GM18951 (cell line): Measurements from ENCODE around the gene FCHO2.
"Not testable (repeated sequence)": the region's sequence is repeated elsewhere in the genome, so short reads cannot be mapped to it uniquely, and the experiment has no call there.

Experiments
- POLR2A ChIP-seq: IDR thresholded peaks from 4 replicates; pipeline ENCODE4 v1.6.1; 2011; ENCODE audit warnings: mild to moderate bottlenecking; ENCODE audit not compliant: insufficient read length, insufficient read depth; ENCODE audit errors: extremely low read depth
- in situ Hi-C: fragments of 300-500 bp; cut with MboI; formaldehyde crosslinking; loops from one replicate; pipeline ENCODE4 v1.12.0; 2022; ENCODE audit warnings: low sequenced_read_pairs, mixed read lengths, inconsistent platforms; ENCODE audit not compliant: unreplicated experiment

Gene FCHO2

GRCh38 chr5:72938206-72938605 lies 17.6 kb upstream of the FCHO2 start:
- no peak for TF ChIP-seq POLR2A
- in situ Hi-C loops, result no loop called here

DNA sequence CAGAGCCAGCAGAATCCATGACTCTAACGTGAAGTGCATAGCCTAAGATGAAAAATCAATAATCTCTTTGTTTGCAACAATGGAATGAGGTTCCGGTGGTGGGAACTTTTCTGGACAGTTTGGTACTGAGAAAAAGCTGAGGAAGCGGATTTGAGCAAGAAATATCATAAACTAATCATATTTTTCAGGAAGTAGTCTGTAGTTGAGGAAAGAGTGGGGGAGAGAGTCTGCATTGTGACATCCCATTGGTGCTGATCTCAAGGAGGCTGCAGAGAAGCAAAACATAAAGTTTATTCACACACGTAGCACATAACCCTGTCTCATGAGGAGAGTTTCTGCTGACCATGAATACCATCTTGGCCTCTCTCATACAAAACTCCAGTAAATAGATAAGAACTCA lies 15.8 kb upstream of the FCHO2 start:
- no peak for TF ChIP-seq POLR2A
- in situ Hi-C loops, result no loop called here

DNA sequence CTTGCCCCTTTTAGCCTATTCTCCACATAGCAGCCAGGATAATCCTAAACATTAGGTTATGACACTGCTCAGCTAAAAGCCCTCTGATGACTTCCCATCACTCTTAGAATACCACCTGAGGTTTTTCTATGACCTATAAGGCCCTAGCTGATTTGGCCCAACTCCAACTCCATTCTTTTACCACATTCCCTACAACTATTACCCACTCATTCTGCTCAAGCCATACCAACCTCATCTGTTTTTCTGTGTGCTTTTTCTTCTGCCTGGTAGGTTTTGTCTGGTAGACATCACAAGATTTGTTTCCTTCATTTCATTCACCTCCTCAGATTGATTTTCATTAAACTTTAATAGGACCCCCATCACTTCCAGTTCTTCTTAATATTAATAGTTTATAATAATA lies 12.5 kb upstream of the FCHO2 start:
- no peak for TF ChIP-seq POLR2A
- in situ Hi-C loops, result no loop called here

GRCh38 chr5:72947498-72947897 lies 8.3 kb upstream of the FCHO2 start:
- no peak for TF ChIP-seq POLR2A
- in situ Hi-C loops, result no loop called here

GRCh38 chr5:72949481-72949880 lies 6.4 kb upstream of the FCHO2 start:
- in situ Hi-C loops, result no loop called here

DNA sequence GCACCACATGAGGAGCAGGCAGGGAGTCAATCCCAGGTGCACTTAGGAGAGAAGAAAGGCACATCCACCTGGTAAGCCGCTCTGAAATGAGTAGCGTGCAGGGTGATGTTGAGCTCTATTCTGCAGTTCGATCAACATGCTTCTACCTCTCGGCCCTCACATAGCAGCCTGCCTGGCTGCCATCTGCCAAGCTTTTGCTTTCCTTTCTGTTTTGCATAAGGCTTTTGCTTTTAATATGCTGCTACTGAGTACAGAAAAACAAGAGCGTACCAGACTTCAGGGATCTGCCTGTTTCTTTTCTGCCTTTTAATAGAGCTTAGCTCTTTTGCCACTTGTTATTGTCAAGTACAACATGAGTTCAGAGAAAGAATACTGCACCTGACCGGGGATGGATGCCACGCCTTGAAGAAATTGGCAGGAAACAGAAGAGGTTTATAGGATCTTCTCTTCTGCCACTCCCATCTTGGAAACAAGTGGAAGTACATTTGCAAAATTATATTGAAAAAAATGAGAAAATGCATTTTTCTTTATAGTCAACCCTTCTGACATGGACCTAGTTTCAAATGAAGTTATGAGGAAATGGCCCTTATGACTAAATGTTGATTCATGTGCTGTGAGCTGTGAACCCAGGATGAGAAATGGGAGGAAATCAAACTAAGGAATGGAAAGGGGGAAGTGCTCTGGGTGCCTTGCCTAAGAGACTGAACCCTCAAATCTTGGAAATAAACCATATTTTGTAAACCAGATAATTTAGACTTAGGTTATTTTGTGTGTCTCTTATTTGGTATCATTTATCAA lies 4.0 kb upstream of the FCHO2 start:
- in situ Hi-C loops, result no loop called here
- TF ChIP-seq POLR2A, result no peak

More at GRCh38 chr5:72949481-72949880, 6.4 kb upstream of the FCHO2 start:
- TF ChIP-seq POLR2A, result no peak

DNA sequence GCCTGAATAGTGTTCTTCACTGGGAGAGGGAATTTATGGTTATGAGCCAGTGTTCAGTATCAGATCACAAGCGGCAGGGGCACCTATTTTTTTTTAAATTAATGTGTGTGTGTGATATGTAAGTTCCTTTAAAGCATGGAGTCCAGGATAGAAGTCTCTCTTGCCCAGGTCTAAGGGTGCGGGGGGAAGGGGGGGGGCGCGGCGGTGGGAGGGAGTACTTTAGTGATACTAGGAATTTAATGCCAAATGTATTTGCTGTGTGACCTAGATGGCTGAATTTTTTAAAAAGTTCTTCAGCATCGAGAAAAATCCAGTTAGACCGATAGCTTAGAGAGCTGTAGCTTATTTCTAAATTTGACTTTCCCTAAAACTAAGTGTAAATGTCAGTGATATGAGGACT lies 1.5 kb upstream of the FCHO2 start:
- no peak for TF ChIP-seq POLR2A
- in situ Hi-C loops, result no loop called here

DNA sequence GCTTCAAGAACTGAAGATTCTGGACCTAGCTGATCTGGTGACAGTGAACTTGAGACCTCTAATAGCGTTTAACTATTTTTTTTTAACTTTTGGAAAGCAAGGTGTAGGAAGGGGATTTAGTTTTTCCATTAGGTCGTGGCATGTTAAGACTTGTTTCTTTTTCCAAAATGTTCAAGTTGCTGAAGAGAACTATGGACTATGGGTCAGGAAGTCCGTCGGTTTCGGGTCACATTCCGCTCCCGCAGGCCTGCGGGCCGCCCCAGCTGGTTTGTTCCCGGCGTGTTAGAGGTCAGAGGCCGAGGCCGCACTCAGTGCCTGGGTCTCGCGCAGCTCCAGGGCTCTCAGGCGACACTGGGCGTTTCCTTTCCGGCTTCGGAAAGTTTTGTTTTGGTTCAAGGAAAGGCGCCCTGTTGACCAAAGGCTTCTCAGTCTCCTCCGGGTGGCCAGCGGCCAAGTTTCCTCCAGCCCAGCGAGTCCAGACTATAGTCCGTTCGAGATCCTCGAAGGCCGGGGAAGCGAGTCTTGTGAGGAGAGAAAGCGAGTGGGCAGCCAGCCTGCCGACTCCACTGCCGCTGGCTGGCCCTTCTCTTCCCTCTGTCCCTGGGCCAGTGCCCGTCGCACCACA lies 586 bp upstream of the FCHO2 start:
- in situ Hi-C loops, result no loop called here
- no peak for TF ChIP-seq POLR2A

DNA sequence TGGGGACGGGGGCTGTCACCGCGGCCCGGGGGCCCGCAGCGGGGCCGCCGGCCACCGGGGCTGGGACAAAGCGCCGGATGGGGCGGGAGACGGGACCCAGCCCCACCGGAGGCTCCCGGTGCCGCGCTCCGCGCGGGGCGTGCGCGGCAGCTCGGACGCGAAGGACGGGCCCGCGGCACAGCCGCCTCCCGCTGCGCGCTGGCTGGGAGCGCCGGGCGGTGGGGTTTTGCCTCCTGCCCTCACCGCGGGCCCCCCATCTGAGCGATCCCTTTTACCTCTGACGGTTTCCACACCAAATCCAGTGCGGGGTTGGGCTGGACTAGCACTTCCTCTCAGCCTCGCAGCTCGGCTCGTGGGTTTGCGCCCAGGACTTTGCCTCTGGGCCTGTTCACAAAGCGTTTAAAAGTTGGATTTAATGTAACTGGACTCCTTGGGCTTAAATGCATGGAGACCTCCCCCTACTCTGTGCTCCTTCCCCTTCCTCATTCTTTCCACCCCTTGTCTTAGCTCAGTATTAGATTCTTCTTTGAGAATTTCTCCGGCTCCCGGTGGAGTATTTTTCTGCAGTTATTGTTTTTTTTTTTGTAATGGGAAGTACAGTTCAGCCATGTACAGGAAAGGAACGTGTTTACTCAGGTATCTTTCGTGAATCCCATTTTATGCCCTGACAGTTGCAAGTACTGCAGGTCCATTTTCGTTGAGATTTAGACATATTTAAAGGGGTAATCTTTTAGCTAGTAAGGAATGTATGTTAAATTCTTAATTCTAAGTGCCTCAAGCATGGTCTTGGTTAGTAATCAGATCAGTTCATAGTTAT lies 691 bp downstream of the FCHO2 start:
- TF ChIP-seq POLR2A, result no peak
- in situ Hi-C loops, result no loop called here

- TF ChIP-seq POLR2A, result no peak
- in situ Hi-C loops, result no loop called here
These were observed 1.5 kb downstream of the FCHO2 start for GRCh38 chr5:72957337-72957736.

DNA sequence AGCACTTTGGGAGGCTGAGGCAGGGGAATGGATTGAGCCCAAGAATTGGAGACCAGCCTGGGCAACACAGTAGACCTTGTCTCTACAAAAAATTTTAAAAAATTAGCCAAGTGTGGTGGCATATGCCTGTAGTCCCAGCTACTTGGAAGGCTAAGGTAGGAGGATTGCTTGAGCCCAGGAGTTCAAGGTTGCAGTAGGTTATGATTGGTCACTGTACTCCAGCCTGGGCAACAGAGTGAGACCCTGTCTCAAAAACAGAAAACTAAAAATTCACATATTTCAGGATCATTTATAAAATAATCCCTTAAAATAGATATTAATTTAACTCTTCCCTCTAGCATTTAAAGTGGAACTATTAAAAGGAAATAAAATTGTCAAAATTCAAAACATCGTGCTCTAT lies 3.4 kb downstream of the FCHO2 start:
- in situ Hi-C loops, result no loop called here
- TF ChIP-seq POLR2A, result no peak

GRCh38 chr5:72974481-72974880 lies 18.6 kb downstream of the FCHO2 start:
- in situ Hi-C loops, result not testable (repeated sequence)

- in situ Hi-C loops, result not testable (repeated sequence)
These were observed 21.0 kb downstream of the FCHO2 start for GRCh38 chr5:72976810-72977209.

GRCh38 chr5:72985719-72986118 lies 29.9 kb downstream of the FCHO2 start:
- TF ChIP-seq POLR2A, result no peak
- in situ Hi-C loops, result no loop called here
